ENCODE results near the gene MICAL3.
"Not testable (repeated sequence)": the region's sequence is repeated elsewhere in the genome, so short reads cannot be mapped to it uniquely, and the experiment has no call there.

MICAL3 gene

GRCh38 chr22:18024276-18024939 lies at the start of gene MICAL3:
Gene MICAL3, minus strand, starts transcription at chr22:18024561. Its CDS starts 117,749 bp downstream, at chr22:17906812.
- no peak for DNase-seq

- not testable (repeated sequence) for DNase-seq
Observed at GRCh38 chr22:18073927-18074326, 49.6 kb upstream of the MICAL3 start.

GRCh38 chr22:18073467-18073866 lies 49.1 kb upstream of the MICAL3 start:
- DNase-seq: no peak

GRCh38 chr22:18071968-18072310 lies 47.6 kb upstream of the MICAL3 start:
- DNase-seq: no peak

- DNase-seq: not testable (repeated sequence)
Observed at GRCh38 chr22:18071307-18071967, 47.1 kb upstream of the MICAL3 start.

- no peak for DNase-seq
Observed at GRCh38 chr22:18070556-18071306, 46.4 kb upstream of the MICAL3 start.

- DNase-seq: no peak
Observed at GRCh38 chr22:18070041-18070440, 45.7 kb upstream of the MICAL3 start.

GRCh38 chr22:18069041-18069440 lies 44.7 kb upstream of the MICAL3 start:
- DNase-seq: no peak

GRCh38 chr22:18068381-18068988 lies 44.1 kb upstream of the MICAL3 start:
- DNase-seq: no peak

GRCh38 chr22:18067548-18068341 lies 43.4 kb upstream of the MICAL3 start:
- no peak for DNase-seq

GRCh38 chr22:18067121-18067520 lies 42.8 kb upstream of the MICAL3 start:
- no peak for DNase-seq

GRCh38 chr22:18066181-18066859 lies 42.0 kb upstream of the MICAL3 start:
- DNase-seq: no peak

- DNase-seq: no peak
Observed at GRCh38 chr22:18065256-18065655, 40.9 kb upstream of the MICAL3 start.

GRCh38 chr22:18064636-18065035 lies 40.3 kb upstream of the MICAL3 start:
- no peak for DNase-seq

- not testable (repeated sequence) for DNase-seq
Observed at GRCh38 chr22:18063715-18064114, 39.4 kb upstream of the MICAL3 start.

GRCh38 chr22:18063306-18063705 lies 38.9 kb upstream of the MICAL3 start:
- no peak for DNase-seq

- no peak for DNase-seq
Observed at GRCh38 chr22:18062421-18062820, 38.1 kb upstream of the MICAL3 start.

- no peak for DNase-seq
Observed at GRCh38 chr22:18060646-18061620, 36.6 kb upstream of the MICAL3 start.

GRCh38 chr22:18059991-18060390 lies 35.6 kb upstream of the MICAL3 start:
- no peak for DNase-seq

GRCh38 chr22:18059473-18059872 lies 35.1 kb upstream of the MICAL3 start:
- no peak for DNase-seq

GRCh38 chr22:18059094-18059417 lies 34.7 kb upstream of the MICAL3 start:
- no peak for DNase-seq

Measured in NCI-H1436 treated with DMSO at 0.1 percent for 48 hours (cell line).